HK-2 (cell line): ENCODE measurements around the gene MPPED1.

Experiments used
- DNase-seq: peaks from one replicate; pipeline ENCODE4 v3.0.0-alpha.2; 2018; ENCODE audit not compliant: unreplicated experiment

The MPPED1 gene

GRCh38 chr22:43447380-43447779 lies 35.6 kb downstream of the MPPED1 start:
- DNase-seq: no peak

DNA sequence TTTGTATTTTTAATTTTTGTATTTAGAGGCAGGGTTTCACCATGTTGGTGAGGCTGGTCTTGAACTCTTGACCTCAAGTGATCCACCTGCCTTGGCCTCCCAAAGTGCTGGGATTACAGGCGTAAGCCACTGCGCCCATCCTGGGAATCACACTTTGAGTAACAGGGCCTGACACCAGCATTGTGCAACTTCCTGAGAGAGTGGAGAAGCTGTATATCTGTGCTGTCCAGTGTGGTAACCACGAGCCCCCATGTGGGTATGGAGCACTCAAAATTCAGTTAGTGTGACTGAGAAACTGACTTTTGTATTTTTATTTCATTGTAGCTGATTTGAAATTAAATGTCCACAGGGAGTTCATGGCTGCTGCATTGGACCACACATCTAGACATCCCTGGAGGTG lies 36.2 kb downstream of the MPPED1 start:
- DNase-seq: no peak

DNA sequence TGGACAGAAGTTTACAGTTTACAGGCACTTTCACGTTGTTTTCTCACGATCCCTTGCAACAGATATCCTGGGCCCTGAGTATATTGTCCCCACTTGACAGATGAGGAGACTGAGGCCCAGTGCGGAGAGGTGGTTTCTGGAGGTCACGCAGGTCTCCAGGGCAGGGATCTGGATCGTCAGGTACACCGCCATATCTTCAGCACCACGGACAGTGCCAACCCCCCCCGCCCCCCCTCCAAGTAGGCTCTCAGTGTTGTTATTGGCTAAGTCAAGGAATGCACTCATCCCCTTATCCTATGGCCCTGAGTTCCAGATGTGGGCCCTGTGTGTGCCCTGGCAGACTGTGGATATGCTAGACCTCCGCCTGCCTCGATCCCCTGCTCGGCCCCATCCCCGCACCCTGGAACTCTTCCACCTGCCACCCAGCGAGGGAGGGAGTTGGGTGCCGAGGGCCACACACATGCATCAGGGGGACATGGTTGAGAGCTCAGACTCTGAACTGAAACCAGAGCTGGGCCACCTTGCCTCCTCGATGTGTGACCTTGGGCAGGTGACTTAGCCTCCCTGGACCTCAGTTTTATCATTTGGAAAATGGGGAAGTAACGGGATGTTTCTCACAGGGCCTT lies 37.5 kb downstream of the MPPED1 start:
- DNase-seq: peak; percentile 10

DNA sequence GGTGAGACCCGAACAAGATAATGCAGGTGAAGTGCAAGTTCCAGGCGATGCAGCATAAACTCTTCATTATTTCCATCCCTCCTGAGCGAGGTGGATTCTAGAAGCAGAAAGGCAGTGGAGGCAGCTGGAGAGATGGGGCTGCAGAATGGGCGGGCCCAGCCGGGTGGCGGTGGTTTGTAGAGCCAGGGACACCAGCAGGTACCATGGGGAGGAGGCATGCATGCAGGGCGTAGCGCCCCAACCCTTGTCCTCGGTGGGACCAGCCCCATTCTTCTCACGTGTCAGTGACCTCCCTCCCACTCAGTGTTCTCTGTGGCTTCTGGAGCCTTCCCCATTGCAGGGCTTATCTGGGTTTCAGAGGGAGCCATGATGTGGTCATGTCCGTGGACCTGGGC lies 38.0 kb downstream of the MPPED1 start:
- no peak for DNase-seq

DNA sequence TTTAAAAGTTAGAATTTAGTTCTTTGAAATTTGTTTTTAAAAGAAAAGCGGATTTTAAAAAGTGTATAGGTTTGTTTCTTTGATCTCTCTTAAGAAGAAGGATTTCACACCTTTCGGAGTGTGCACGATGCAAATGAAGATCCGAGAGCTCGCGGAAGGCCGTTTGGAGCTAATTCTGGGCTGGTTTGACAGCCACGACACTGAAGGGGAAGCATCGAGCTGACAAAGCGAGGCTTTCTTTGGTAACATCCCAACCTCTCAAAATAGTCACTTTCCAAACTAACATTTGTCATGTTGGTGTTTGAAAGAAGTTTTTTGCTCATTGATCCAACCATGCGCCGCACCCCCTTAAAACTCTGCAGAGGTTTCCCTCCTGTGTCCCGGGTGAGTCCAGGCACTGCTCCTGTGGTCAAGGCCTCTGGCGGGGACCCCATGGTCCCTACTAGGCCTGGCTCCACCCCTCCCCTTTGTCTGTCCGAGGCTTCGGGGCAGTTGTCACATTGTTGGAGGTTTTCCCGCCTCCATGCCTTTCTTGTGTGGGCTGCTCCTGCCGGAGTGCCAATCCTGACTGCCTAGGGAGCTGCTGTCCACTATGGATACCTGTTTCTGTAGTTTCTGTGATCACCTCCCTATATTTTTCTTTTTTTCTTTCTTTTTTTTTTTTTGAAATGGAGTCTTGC lies 39.7 kb downstream of the MPPED1 start:
- no peak for DNase-seq

- no peak for DNase-seq
Measured at GRCh38 chr22:43455846-43456245, 44.0 kb downstream of the MPPED1 start.

GRCh38 chr22:43457002-43457401 lies 45.2 kb downstream of the MPPED1 start:
- DNase-seq: no peak

- no peak for DNase-seq
Measured at GRCh38 chr22:43462701-43463100, 50.9 kb downstream of the MPPED1 start.

DNA sequence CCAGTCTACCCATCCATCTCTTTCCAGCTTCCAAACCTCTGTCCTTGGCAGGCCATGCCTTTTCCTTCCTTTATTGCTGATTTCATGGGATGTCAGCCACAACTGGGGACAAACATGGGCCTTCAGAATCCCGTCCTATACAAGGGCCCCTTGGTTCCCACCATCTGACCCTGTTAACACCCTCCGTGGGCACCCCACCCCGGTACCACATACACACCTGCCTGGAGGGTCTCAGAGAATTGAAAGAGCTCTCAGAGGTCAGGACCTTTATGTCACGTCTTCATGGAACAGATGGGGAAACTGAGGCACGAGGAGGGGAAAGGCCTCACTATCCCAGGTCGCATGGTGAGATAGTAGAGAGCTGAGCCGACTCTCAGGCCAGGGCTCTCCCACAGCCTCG lies 53.0 kb downstream of the MPPED1 start:
- DNase-seq: no peak

DNA sequence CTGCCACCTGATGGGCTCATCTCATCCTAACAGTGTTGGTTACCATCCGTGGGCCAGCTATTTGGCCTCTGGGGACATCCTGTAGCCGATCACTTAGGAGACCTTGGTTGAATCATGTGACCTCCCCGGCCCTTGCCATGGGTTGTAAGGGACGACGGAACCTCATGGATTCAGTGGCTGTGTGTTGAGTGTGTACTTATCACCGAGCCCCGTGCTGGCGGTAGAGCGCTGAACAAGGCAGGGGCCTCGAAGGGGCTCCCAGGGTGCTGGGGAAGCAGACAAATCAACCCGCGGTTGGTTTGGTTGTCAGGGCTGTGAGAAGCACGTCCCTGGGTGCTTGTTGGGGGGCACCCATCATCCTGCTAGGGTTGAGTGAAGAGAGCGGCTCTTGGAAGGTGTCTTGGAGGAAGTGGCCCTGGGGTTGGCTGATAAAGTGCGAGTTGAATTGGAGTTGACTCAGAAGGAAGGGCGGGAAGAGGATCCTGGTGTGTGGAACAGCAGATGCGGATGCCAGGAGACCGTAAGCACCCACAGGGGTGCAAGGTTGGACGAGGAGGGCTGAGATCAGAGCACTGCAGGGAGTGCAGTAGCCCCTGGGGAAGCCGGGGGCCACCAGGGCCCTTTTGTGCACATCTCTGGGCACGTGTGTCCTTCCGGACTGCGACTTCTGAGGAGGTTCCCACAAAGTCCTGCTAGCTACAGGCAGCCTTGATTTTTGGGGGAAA lies 53.6 kb downstream of the MPPED1 start:
- DNase-seq: no peak

- no peak for DNase-seq
Measured at GRCh38 chr22:43466710-43467109, 54.9 kb downstream of the MPPED1 start.

DNA sequence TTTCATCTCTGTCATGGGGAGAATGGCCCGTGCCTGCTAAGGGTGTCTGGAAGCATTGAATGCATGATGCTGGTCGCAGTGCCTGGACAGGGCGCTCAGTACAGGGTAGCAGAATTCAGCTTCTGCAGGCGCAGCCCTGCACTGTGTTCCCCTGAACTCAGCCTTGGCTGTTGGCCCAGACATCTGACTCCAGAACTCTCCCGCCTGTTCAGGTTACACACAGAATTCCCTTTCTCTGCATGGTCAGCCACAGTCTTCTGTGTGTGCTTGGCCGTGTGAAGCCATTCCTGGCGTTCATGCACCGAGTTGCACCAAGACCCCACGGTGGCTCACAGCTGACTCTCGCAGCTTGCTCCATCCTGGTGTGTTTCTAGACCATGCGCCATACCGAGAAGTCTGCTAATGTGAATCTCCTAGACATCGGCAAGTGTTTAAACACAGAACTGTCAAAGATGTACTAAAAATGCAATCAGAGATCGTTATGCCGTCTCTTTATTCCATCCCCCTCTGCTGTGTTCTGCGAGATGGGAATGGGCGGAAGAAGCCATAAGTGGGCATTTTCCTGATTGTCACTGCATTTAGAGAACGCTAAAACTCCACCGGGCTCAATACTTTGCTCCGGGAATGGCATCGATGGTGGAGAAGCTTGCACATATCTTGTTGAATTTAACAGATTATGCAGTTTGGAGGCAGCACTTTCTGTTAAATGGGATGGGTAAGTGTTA lies 55.6 kb downstream of the MPPED1 start:
- no peak for DNase-seq

- no peak for DNase-seq
Measured at GRCh38 chr22:43470253-43470652, 58.4 kb downstream of the MPPED1 start.

- no peak for DNase-seq
Measured at GRCh38 chr22:43470941-43471585, 59.2 kb downstream of the MPPED1 start.

GRCh38 chr22:43471606-43472135 lies 59.9 kb downstream of the MPPED1 start:
- DNase-seq: no peak

DNA sequence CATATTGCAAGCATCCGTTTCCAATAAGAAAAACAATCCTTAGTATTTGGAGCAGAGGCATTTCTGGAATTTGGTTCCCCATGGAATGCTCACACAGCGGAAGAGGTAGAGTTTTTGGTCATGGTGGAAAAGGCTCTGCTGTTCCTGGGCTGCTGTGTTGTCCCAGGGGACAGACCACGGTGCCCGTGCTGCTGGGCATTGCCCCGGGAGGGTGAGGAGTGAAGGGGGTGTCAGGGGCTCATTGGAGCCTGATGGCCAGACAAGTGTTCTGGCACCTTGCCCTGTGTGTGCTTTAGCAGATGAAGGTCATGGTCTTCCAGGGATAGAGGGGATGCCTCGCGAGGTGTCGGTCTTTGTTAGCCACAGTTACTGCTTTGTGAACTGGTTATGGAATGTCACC lies 61.2 kb downstream of the MPPED1 start:
- DNase-seq: no peak

GRCh38 chr22:43473441-43473840 lies 61.6 kb downstream of the MPPED1 start:
- DNase-seq: no peak

GRCh38 chr22:43474161-43475101 lies 62.6 kb downstream of the MPPED1 start:
- DNase-seq: no peak

GRCh38 chr22:43475549-43476076 lies 63.8 kb downstream of the MPPED1 start:
- no peak for DNase-seq

DNA sequence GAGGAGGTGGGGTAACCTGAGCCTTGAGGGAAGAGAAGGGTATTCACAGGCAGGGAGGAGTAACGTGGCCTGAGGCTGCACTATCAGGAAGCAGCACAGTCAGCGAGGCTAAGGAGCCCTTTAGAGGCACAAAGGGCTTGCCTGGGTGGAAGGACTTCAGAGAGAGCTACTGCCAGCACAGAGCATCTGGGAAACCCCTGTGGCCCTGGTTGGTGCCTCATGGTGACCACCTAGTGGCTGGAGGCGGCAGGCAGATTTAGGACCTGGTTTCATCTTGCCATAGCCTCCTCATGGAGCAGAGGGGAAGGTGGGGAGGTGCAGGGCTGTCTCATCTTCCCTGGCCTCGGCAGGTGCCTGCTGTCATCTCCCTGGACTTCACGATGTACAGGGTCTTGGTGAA lies 64.5 kb downstream of the MPPED1 start:
- no peak for DNase-seq
